Measurements from ENCODE around the gene MCAM.

GRCh38 chr11:119365071-119365591 lies 48.2 kb upstream of the MCAM start:
- TF ChIP-seq EZH2 (IDR thresholded peaks at IDR 0.05) (no peak), POLR2AphosphoS5 (IDR thresholded peaks at IDR 0.05; ENCODE audit: borderline replicate concordance, low read depth, low read length) (no peak), FOXP2 (optimal IDR thresholded peaks at IDR 0.05; ENCODE audit: control extremely low read depth, extremely low read length, insufficient read depth) (no peak)
